HepG2 (cell line): ENCODE results near the gene SLC41A3. TPM values are rescaled to one million over a fixed set of nuclear protein-coding genes. Genes with fewer than 3 reads are reported as not detected.

Experiments used
- ATAC-seq: fragments of 200-7000 bp; cut with Tn5 transposase; 3 replicates; pipeline ENCODE4 v1.9.1; 2020; ENCODE audit warnings: mild to moderate bottlenecking, moderate library complexity
- BruUV-seq: library from RNA; stranded (reverse); fragments of 400-500 nt; replicated peaks from 2 replicates; lab custom pipeline; 2021; lab: Mats Ljungman, UMichigan
- CTCF ChIA-PET: fragments of 300-600 bp; formaldehyde crosslinking; extraction: SDS; loops from one replicate; lab custom pipeline; 2021; ENCODE audit warnings: low total read pairs, inconsistent platforms, low intra/inter-chr PET ratio; lab: Yijun Ruan, JAX
- POLR2A ChIA-PET: fragments of 350-600 bp; sonication (Branson Sonifier 250); formaldehyde crosslinking; loops from one replicate; lab custom pipeline; 2020; ENCODE audit warnings: antibody characterized with exemption, inconsistent platforms; lab: Yijun Ruan, JAX
- DNase-seq: peaks from one replicate; pipeline ENCODE4 v3.0.0-alpha.2; 2015; ENCODE audit warnings: low spot score
- FAIRE-seq: peaks from 3 replicates; lab custom pipeline; 2011; peaks lifted over from hg19 to GRCh38; lab: Jason Lieb, UNC
- H2AFZ ChIP-seq: one replicate; pipeline ENCODE4 v1.6.1; 2011; ENCODE audit warnings: low read length, inconsistent platforms
- H3K27ac ChIP-seq: fragments of 300-600 bp; 3 replicates; pipeline ENCODE4 v1.8.0; 2011; ENCODE audit warnings: mixed run types, mild to moderate bottlenecking, mixed read lengths, low read length, inconsistent platforms; ENCODE audit not compliant: insufficient read depth; ENCODE audit errors: extremely low read length
- H3K27me3 ChIP-seq, 2 experiments: fragments of 200-600 bp in 1 of 2; 2 replicates in 1 of 2; 3 replicates in 1 of 2; pipeline versions ENCODE4 v1.6.0 to v1.8.0; 2011; ENCODE audit warnings: low read length in 2 of 2, mild to moderate bottlenecking in 2 of 2, moderate library complexity in 2 of 2, inconsistent platforms in 1 of 2; ENCODE audit not compliant: insufficient read depth in 2 of 2, control insufficient read depth in 1 of 2
- H3K36me3 ChIP-seq, 2 experiments: fragments of 200-600 bp in 1 of 2; replicated peaks in 1 of 2; 2 replicates in 1 of 2; 3 replicates in 1 of 2; pipeline versions ENCODE4 v1.5.1 to v1.8.0; 2011; ENCODE audit warnings: low read length in 2 of 2, inconsistent platforms in 1 of 2; ENCODE audit not compliant: insufficient read depth in 2 of 2, control insufficient read depth in 1 of 2
- H3K4me1 ChIP-seq: 2 replicates; pipeline ENCODE4 v1.5.1; 2012; ENCODE audit warnings: low read length, inconsistent platforms; ENCODE audit not compliant: insufficient read depth
- H3K4me2 ChIP-seq: 2 replicates; pipeline ENCODE4 v1.6.0; 2011; ENCODE audit warnings: low read depth, low read length, inconsistent platforms
- H3K4me3 ChIP-seq, 3 experiments: fragments of 200-600 bp in 1 of 3; sonication (generic), shearing (Covaris generic) in 1 of 3; replicated peaks in 1 of 3; 2 replicates each; pipeline ENCODE4 v1.5.1; 2011 to 2016; ENCODE audit warnings: low read length in 3 of 3, inconsistent platforms in 2 of 3, low read depth in 2 of 3, mild to moderate bottlenecking in 2 of 3, control low read depth in 1 of 3, mixed read lengths in 1 of 3; ENCODE audit not compliant: insufficient read depth in 1 of 3
- H3K79me2 ChIP-seq: one replicate; pipeline ENCODE4 v1.6.1; 2011; ENCODE audit warnings: low read length, inconsistent platforms; ENCODE audit not compliant: insufficient read depth
- H3K9ac ChIP-seq: 2 replicates; pipeline ENCODE4 v1.6.0; 2011; ENCODE audit warnings: mild to moderate bottlenecking, low read depth, low read length, inconsistent platforms; ENCODE audit not compliant: insufficient read depth
- H3K9me3 ChIP-seq: 2 replicates; pipeline ENCODE4 v1.5.1; 2012; ENCODE audit warnings: mild to moderate bottlenecking, low read length
- H4K20me1 ChIP-seq: 2 replicates; pipeline ENCODE4 v1.6.0; 2011; ENCODE audit warnings: inconsistent platforms, mild to moderate bottlenecking, low read length, moderate library complexity; ENCODE audit not compliant: insufficient read depth
- DR1 ChIP-seq: sonication (generic); formaldehyde crosslinking; IDR thresholded peaks from 2 replicates; pipeline ENCODE4 v1.8.0; 2021; ENCODE audit warnings: mild to moderate bottlenecking, missing genetic modification reagents, inconsistent platforms
- MEIS2 ChIP-seq: sonication (generic); formaldehyde crosslinking; IDR thresholded peaks from 2 replicates; pipeline ENCODE4 v1.9.0; 2021; ENCODE audit warnings: mild to moderate bottlenecking, missing genetic modification reagents
- RAD51 ChIP-seq: fragments of 450-650 bp; IDR thresholded peaks from 2 replicates; pipeline ENCODE4 v1.6.1; 2016; ENCODE audit warnings: borderline replicate concordance
- RFXANK ChIP-seq: IDR thresholded peaks from 2 replicates; pipeline ENCODE4 v1.6.1; 2016
- TCF7 ChIP-seq: sonication (generic); IDR thresholded peaks from 2 replicates; pipeline ENCODE4 v1.6.1; 2016; ENCODE audit warnings: antibody characterized with exemption, low read depth
- ZBTB7B ChIP-seq: sonication (generic); formaldehyde crosslinking; IDR thresholded peaks from 2 replicates; pipeline ENCODE4 v1.4.0; 2020; ENCODE audit warnings: missing genetic modification reagents
- ZGPAT ChIP-seq: IDR thresholded peaks from 2 replicates; pipeline ENCODE4 v1.6.1; 2016; ENCODE audit warnings: mild to moderate bottlenecking
- ZNF430 ChIP-seq: sonication (generic); formaldehyde crosslinking; IDR thresholded peaks from 2 replicates; pipeline ENCODE4 v1.9.0; 2021; ENCODE audit warnings: mild to moderate bottlenecking, missing genetic modification reagents
- ZNF609 ChIP-seq: sonication (generic); formaldehyde crosslinking; IDR thresholded peaks from 2 replicates; pipeline ENCODE4 v1.4.0; 2020; ENCODE audit warnings: mild to moderate bottlenecking, missing genetic modification reagents, borderline replicate concordance
- ZSCAN31 ChIP-seq: sonication (generic); formaldehyde crosslinking; IDR thresholded peaks from 2 replicates; pipeline ENCODE4 v1.5.0; 2020; ENCODE audit warnings: low read depth, mild to moderate bottlenecking, missing genetic modification reagents
- WGBS: methylation state at CpG from one replicate; pipeline ENCODE4 v1.1.6; 2017; ENCODE audit warnings: low lambda C conversion rate; 5-methylcytosine and 5-hydroxymethylcytosine counted together
- in situ Hi-C: cut with HindIII; loops from 2 replicates; pipeline ENCODE4 v1.10.0; 2017; ENCODE audit warnings: low pct_unique_long_range_greater_than_20kb; ENCODE audit not compliant: extremely low pct_ligation_motif_present
- intact Hi-C: fragments of 100-400 bp; cut with micrococcal nuclease; formaldehyde crosslinking; loops from one replicate; pipeline ENCODE4 v1.10.0; 2022; ENCODE audit not compliant: unreplicated experiment
- polyA plus RNA-seq, 8 experiments: library from polyadenylated mRNA; depleted of rRNA in 3 of 8; stranded (reverse) in 7 of 8; unstranded in 1 of 8; fragments of >200 nt; fragmentation: Illumina TruSeq in 4 of 8; extraction: Trizol in 4 of 8; gene quantifications; 2 replicates each; pipeline versions ENCODE4 v1.2.1 to v1.2.3, GENCODE V29; 2011 to 2016; ENCODE audit warnings: low read depth in 4 of 8, missing spikeins in 1 of 8, mixed read lengths in 1 of 8; ENCODE audit not compliant: insufficient read depth in 1 of 8
- total RNA-seq, 5 experiments: library from RNA; depleted of rRNA; stranded (reverse); fragments of >200 nt; fragmentation: Illumina TruSeq; extraction: Trizol; gene quantifications; 2 replicates each; pipeline ENCODE4 v1.2.3, GENCODE V29; 2016; ENCODE audit warnings: low read depth in 1 of 5
- TF ChIP-seq, protein P1 (sequence below): sonication (generic); formaldehyde crosslinking; IDR thresholded peaks from 2 replicates; pipeline ENCODE4 v1.5.0; 2020; ENCODE audit warnings: missing genetic modification reagents
- TF ChIP-seq, protein P2 (sequence below): sonication (generic); formaldehyde crosslinking; IDR thresholded peaks from 2 replicates; pipeline ENCODE4 v1.5.1; 2020; ENCODE audit warnings: mild to moderate bottlenecking, moderate library complexity, missing genetic modification reagents
- TF ChIP-seq, protein P3 (sequence below): sonication (generic); formaldehyde crosslinking; IDR thresholded peaks from 2 replicates; pipeline ENCODE4 v1.8.1; 2023; ENCODE audit warnings: mild to moderate bottlenecking, moderate library complexity, missing genetic modification reagents

SLC41A3 gene
- total and polyA plus RNA-seq, 2 of the 13 experiments (the other 11 are each of a cell fraction or from before 2014, with no cell fraction given) = 26.0 to 71.1 TPM

DNA sequence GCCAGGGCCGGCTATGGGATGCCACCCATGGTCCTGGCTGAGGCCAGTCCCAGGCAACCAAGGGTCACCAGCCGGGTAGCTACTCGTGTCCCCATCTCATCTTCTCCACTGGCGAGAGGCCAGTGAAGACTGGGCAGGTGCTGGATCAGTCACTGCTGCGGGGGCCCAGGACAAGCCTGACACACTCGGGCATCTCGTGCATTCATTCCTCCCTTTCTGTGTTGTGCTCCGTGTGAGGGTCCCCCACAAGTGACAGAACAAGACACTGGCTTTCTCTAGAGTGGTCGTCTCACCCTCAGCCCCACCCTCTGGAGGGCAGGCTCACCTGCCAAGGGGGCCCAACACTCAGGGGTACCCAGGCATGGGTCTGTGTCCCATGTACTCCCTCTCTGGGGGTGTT lies 66.6 kb downstream of the SLC41A3 start (continued):
- TF ChIP-seq ZNF609 (CRISPR knock-in tag) (no peak), MEIS2 (no peak), RAD51 (no peak)

DNA sequence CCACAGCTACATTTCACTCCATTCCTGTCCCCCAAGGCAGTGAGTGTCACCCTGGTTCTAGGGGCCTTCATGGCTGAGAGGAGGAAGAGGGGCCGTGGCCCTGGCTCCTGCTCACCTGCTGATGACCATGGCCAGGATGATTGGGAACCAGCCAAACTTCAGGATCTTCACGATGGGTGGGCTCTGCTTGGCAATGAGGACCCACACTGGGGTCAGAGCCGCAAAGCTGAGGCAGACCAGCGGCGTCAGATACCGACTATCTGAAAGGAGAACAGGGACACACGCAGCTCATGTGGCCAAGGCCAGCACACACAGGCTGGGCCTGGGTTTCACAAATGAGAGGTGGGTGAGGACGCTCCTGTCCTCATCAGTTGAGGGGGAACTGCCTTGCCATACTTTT lies 67.3 kb downstream of the SLC41A3 start:
- CTCF ChIA-PET = no interaction called here
- Histone ChIP-seq H4K20me1 (0 out of 2 replicates have a peak, but pooled peaks cover 2% of the 10 kb centered on the region), H3K9ac (no peak overlapping the region), H3K4me1 (no peaks in the 10 kb centered on the region), H3K9me3 (no peaks in the 10 kb centered on the region), H3K4me3 (no peak overlapping the region), H3K4me2 (no peak overlapping the region), H3K79me2 (no peaks in the 10 kb centered on the region), H3K27ac (no peak overlapping the region), H3K27me3 (no peaks in the 10 kb centered on the region), H3K36me3 (peaks cover 3 to 6% of the 10 kb centered on the region in 2 experiments; a peak in 3 of 5 replicates), H2AFZ (no peak overlapping the region)
- POLR2A ChIA-PET = no interaction called here
- FAIRE-seq (no peak), DNase-seq (no peak), ATAC-seq (no peak)
- BruUV-seq = no TSS peak
- TF ChIP-seq, protein P1, sequence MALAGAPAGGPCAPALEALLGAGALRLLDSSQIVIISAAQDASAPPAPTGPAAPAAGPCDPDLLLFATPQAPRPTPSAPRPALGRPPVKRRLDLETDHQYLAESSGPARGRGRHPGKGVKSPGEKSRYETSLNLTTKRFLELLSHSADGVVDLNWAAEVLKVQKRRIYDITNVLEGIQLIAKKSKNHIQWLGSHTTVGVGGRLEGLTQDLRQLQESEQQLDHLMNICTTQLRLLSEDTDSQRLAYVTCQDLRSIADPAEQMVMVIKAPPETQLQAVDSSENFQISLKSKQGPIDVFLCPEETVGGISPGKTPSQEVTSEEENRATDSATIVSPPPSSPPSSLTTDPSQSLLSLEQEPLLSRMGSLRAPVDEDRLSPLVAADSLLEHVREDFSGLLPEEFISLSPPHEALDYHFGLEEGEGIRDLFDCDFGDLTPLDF (CRISPR knock-in tag) = no peak
- TF ChIP-seq ZGPAT (CRISPR knock-in tag) (no peak), ZNF430 (no peak), DR1 (CRISPR knock-in tag) (no peak), RFXANK (CRISPR knock-in tag) (no peak), ZBTB7B (CRISPR knock-in tag) (no peak), ZSCAN31 (CRISPR knock-in tag) (no peak), TCF7 (no peak)
- TF ChIP-seq, protein P2, sequence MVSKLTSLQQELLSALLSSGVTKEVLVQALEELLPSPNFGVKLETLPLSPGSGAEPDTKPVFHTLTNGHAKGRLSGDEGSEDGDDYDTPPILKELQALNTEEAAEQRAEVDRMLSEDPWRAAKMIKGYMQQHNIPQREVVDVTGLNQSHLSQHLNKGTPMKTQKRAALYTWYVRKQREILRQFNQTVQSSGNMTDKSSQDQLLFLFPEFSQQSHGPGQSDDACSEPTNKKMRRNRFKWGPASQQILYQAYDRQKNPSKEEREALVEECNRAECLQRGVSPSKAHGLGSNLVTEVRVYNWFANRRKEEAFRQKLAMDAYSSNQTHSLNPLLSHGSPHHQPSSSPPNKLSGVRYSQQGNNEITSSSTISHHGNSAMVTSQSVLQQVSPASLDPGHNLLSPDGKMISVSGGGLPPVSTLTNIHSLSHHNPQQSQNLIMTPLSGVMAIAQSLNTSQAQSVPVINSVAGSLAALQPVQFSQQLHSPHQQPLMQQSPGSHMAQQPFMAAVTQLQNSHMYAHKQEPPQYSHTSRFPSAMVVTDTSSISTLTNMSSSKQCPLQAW (CRISPR knock-in tag) = no peak
- TF ChIP-seq, protein P3, sequence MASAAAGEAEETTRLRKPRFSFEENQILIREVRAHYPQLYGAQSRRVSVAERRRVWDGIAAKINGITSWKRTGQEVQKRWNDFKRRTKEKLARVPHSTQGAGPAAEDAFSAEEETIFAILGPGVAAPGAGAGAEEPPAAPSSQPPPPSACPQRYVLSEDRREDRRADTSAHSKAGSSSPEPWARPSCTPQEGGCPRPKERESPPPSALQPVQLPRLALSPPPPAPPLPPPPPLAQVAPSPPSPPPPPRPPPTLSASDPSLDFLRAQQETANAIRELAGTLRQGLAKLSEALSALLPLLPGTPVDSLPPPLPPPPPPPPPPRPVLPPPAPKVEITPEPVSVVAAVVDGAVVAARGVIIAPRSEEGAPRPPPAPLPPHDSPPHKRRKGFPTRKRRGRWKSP (CRISPR knock-in tag) = no peak
- in situ Hi-C loops (no loop called here), intact Hi-C loops (no loop called here)
- WGBS = 95% methylated on average over 8 of the region's 8 CpGs
